ENCODE results near the gene TMEM237.
"Not testable (repeated sequence)": the region's sequence is repeated elsewhere in the genome, so short reads cannot be mapped to it uniquely, and the experiment has no call there.

The TMEM237 gene

GRCh38 chr2:201674298-201674697 is 31.0 kb upstream of the TMEM237 start:
- no peak for TF ChIP-seq CTCF (IDR thresholded peaks at IDR 0.05; ENCODE audit: low read length)
- no peak for TF ChIP-seq EZH2 (IDR thresholded peaks at IDR 0.05; ENCODE audit: borderline replicate concordance, low read length)

GRCh38 chr2:201673546-201673945 is 30.2 kb upstream of the TMEM237 start:
- no peak overlapping the region for H3K9ac ChIP-seq (ENCODE audit: low read length)
- no peaks in the 10 kb centered on the region for H3K4me1 ChIP-seq (ENCODE audit: insufficient read depth, low read length, severe bottlenecking)
- H3K79me2 ChIP-seq (ENCODE audit: insufficient read depth, low read length) = no peaks in the 10 kb centered on the region
- no peak overlapping the region for H2AFZ ChIP-seq (ENCODE audit: low read length)
- H3F3A ChIP-seq (ENCODE audit: insufficient read depth, low read length) = no peaks in the 10 kb centered on the region
- H3K9me2 ChIP-seq (ENCODE audit: low read depth, low read length) = no peaks in the 10 kb centered on the region
- no peak for TF ChIP-seq EZH2 (IDR thresholded peaks at IDR 0.05; ENCODE audit: borderline replicate concordance, low read length)
- H4K20me1 ChIP-seq (ENCODE audit: insufficient read depth, low read length) = no peaks in the 10 kb centered on the region
- H3K4me3 ChIP-seq (ENCODE audit: low read depth, low read length, poor library complexity, severe bottlenecking) = no peak overlapping the region
- no peaks in the 10 kb centered on the region for H3K9me3 ChIP-seq (ENCODE audit: low read length)
- H3K4me2 ChIP-seq (ENCODE audit: low read length) = no peak overlapping the region
- H3K36me3 ChIP-seq (ENCODE audit: insufficient read depth, low read length) = no peaks in the 10 kb centered on the region
- H3K27ac ChIP-seq (ENCODE audit: low read depth, low read length, poor library complexity, severe bottlenecking) = no peak overlapping the region
- peaks cover 4% of the 10 kb centered on the region; the same call in 1 of the 2 replicates for H3K27me3 ChIP-seq (ENCODE audit: insufficient read depth, low read length)

More at GRCh38 chr2:201674298-201674697, 31.0 kb upstream of the TMEM237 start:
- no peaks in the 10 kb centered on the region for H3K9me3 ChIP-seq (ENCODE audit: low read length)
- H2AFZ ChIP-seq (ENCODE audit: low read length) = no peak overlapping the region
- H3K4me1 ChIP-seq (ENCODE audit: insufficient read depth, low read length, severe bottlenecking) = no peaks in the 10 kb centered on the region
- no peaks in the 10 kb centered on the region for H3K9me2 ChIP-seq (ENCODE audit: low read depth, low read length)
- H4K20me1 ChIP-seq (ENCODE audit: insufficient read depth, low read length) = no peaks in the 10 kb centered on the region
- no peak overlapping the region for H3K27ac ChIP-seq (ENCODE audit: low read depth, low read length, poor library complexity, severe bottlenecking)
- H3K4me2 ChIP-seq (ENCODE audit: low read length) = no peak overlapping the region
- H3K36me3 ChIP-seq (ENCODE audit: insufficient read depth, low read length) = no peaks in the 10 kb centered on the region
- peaks cover 4% of the 10 kb centered on the region; the same call in 1 of the 2 replicates for H3K27me3 ChIP-seq (ENCODE audit: insufficient read depth, low read length)
- no peaks in the 10 kb centered on the region for H3F3A ChIP-seq (ENCODE audit: insufficient read depth, low read length)
- H3K4me3 ChIP-seq (ENCODE audit: low read depth, low read length, poor library complexity, severe bottlenecking) = no peak overlapping the region
- no peaks in the 10 kb centered on the region for H3K79me2 ChIP-seq (ENCODE audit: insufficient read depth, low read length)
- no peak overlapping the region for H3K9ac ChIP-seq (ENCODE audit: low read length)

DNA sequence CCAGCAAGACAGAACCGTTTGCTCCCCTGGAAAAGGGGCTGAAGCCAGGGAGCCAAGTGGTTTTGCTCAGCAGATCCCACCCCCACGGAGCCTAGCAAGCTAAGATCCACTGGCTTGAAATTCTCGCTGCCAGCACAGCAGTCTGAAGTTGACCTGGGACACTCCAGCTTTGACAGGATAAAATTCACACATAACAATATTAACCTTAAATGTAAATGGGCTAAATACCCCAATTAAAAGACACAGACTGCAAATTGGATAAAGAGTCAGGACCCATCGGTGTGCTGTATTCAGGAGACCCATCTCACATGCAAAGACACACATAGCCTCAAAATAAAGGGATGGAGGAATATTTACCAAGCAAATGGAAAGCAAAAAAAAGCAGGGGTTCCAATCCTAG is 27.9 kb upstream of the TMEM237 start:
- not testable (repeated sequence) for H3K9me2 ChIP-seq (ENCODE audit: low read depth, low read length); H3K27me3 ChIP-seq (ENCODE audit: insufficient read depth, low read length); H2AFZ ChIP-seq (ENCODE audit: low read length); H3K4me2 ChIP-seq (ENCODE audit: low read length); H3K27ac ChIP-seq (ENCODE audit: low read depth, low read length, poor library complexity, severe bottlenecking); H3K9ac ChIP-seq (ENCODE audit: low read length); H3K79me2 ChIP-seq (ENCODE audit: insufficient read depth, low read length); H3K4me3 ChIP-seq (ENCODE audit: low read depth, low read length, poor library complexity, severe bottlenecking); H3F3A ChIP-seq (ENCODE audit: insufficient read depth, low read length); H3K9me3 ChIP-seq (ENCODE audit: low read length); H4K20me1 ChIP-seq (ENCODE audit: insufficient read depth, low read length); H3K36me3 ChIP-seq (ENCODE audit: insufficient read depth, low read length); H3K4me1 ChIP-seq (ENCODE audit: insufficient read depth, low read length, severe bottlenecking)

DNA sequence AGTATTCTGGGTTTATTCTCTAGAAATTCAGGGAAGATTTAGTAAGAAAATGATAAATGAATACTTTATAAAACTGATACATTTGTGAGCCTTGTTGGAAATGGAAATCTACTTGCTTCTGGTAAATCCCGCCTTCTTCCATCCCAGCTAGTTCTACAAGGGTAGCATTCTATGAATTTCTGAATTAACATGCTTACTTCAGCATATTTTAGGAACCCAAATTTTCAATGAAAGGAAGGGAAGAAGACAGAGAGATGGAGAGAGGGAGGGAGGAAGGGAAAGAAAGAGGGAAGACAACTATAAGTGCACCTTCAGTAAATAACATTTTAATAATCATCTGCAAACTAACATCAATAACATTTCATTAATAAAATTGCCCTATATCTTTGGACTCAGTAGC is 26.6 kb upstream of the TMEM237 start:
- Histone ChIP-seq H2AFZ (ENCODE audit: low read length) (no peak overlapping the region), H4K20me1 (ENCODE audit: insufficient read depth, low read length) (no peaks in the 10 kb centered on the region), H3K79me2 (ENCODE audit: insufficient read depth, low read length) (no peaks in the 10 kb centered on the region), H3K4me3 (ENCODE audit: low read depth, low read length, poor library complexity, severe bottlenecking) (no peak overlapping the region), H3K9me3 (ENCODE audit: low read length) (no peaks in the 10 kb centered on the region), H3K27me3 (ENCODE audit: insufficient read depth, low read length) (peaks cover 4% of the 10 kb centered on the region; the same call in 1 of the 2 replicates), H3K9ac (ENCODE audit: low read length) (no peak overlapping the region), H3K9me2 (ENCODE audit: low read depth, low read length) (no peaks in the 10 kb centered on the region), H3K27ac (ENCODE audit: low read depth, low read length, poor library complexity, severe bottlenecking) (no peak overlapping the region), H3K36me3 (ENCODE audit: insufficient read depth, low read length) (no peaks in the 10 kb centered on the region), H3K4me2 (ENCODE audit: low read length) (no peak overlapping the region), H3K4me1 (ENCODE audit: insufficient read depth, low read length, severe bottlenecking) (no peaks in the 10 kb centered on the region), H3F3A (ENCODE audit: insufficient read depth, low read length) (no peaks in the 10 kb centered on the region)
- TF ChIP-seq EZH2 (IDR thresholded peaks at IDR 0.05; ENCODE audit: borderline replicate concordance, low read length) = no peak
- TF ChIP-seq CTCF (IDR thresholded peaks at IDR 0.05; ENCODE audit: low read length) = no peak

Measured in OCI-LY1 (cell line).